ENCODE results near the gene KCNJ5.

DNA sequence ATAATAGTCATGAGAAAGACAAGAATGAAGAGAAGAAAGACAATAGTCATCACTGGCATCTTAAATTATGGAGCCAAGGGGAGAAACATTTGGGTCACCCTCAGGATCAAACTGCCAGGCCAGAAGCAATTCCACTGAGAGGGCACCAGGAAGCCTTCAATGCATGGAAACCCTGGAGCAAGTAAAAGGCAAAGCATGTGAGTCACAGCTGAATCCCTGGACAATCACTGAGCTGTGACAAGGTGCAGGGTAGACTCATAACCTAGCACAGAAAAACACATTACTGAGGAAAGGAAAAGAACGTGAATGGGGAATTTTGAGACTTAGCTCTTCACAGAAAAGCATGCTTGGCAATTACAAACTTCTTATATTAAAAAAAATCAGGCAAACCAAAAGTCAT lies 25.7 kb upstream of the KCNJ5 start:
- TF ChIP-seq, protein P1, sequence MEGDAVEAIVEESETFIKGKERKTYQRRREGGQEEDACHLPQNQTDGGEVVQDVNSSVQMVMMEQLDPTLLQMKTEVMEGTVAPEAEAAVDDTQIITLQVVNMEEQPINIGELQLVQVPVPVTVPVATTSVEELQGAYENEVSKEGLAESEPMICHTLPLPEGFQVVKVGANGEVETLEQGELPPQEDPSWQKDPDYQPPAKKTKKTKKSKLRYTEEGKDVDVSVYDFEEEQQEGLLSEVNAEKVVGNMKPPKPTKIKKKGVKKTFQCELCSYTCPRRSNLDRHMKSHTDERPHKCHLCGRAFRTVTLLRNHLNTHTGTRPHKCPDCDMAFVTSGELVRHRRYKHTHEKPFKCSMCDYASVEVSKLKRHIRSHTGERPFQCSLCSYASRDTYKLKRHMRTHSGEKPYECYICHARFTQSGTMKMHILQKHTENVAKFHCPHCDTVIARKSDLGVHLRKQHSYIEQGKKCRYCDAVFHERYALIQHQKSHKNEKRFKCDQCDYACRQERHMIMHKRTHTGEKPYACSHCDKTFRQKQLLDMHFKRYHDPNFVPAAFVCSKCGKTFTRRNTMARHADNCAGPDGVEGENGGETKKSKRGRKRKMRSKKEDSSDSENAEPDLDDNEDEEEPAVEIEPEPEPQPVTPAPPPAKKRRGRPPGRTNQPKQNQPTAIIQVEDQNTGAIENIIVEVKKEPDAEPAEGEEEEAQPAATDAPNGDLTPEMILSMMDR (optimal IDR thresholded peaks at IDR 0.05 in 1 of 3, IDR thresholded peaks at IDR 0.05 in 1 of 3, conservative IDR thresholded peaks at IDR 0.05 in 1 of 3; ENCODE audit: extremely low read depth in 1 of 3, insufficient read depth in 2 of 3, low read length in 3 of 3): no peak
- TF ChIP-seq EZH2 (IDR thresholded peaks at IDR 0.05; ENCODE audit: low read length): no peak
